HL-60/S4 treated with phorbol 12-myristate 13-acetate at 8.2 ng/mL for 4 days and 3 days (cell line): ENCODE results near the gene CYP17A1.
"Not testable (repeated sequence)": the region's sequence is repeated elsewhere in the genome, so short reads cannot be mapped to it uniquely, and the experiment has no call there.

Source experiments
- in situ Hi-C: fragments of 300-500 bp; cut with MboI; formaldehyde crosslinking; loops from 2 replicates; pipeline ENCODE4 v1.15.0; 2022; ENCODE audit warnings: low sequenced_read_pairs

The CYP17A1 gene, protein sequence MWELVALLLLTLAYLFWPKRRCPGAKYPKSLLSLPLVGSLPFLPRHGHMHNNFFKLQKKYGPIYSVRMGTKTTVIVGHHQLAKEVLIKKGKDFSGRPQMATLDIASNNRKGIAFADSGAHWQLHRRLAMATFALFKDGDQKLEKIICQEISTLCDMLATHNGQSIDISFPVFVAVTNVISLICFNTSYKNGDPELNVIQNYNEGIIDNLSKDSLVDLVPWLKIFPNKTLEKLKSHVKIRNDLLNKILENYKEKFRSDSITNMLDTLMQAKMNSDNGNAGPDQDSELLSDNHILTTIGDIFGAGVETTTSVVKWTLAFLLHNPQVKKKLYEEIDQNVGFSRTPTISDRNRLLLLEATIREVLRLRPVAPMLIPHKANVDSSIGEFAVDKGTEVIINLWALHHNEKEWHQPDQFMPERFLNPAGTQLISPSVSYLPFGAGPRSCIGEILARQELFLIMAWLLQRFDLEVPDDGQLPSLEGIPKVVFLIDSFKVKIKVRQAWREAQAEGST

DNA sequence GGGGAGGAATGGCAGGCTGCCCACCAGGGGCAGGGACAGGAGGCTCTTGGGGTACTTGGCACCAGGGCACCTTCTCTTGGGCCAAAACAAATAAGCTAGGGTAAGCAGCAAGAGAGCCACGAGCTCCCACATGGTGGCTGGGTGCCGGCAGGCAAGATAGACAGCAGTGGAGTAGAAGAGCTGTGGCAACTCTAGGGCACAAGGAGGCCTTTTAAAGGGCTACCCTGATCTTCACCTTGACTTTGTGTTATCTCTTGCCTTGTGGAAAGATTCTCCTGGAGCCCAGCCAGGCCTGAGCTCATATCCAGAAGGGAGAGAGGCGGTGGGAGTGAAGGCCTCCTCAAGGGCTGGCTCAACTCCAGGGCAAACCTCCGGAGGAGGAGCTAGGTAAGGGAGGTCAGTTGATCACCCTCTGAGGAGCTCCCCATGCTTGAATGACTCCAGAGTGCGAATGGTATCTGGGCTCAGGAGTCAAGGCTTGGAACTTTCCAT is at the start of gene CYP17A1:
CYP17A1 (minus strand) TSS at position 184 of the 492 bp plus-strand sequence; CDS start at position 132, 52 bp downstream.
- in situ Hi-C loops = loop anchor here (10.0 kb wide), 2 partner anchors 112 to 228 kb away; no protein-coding TSS in a partner anchor

DNA sequence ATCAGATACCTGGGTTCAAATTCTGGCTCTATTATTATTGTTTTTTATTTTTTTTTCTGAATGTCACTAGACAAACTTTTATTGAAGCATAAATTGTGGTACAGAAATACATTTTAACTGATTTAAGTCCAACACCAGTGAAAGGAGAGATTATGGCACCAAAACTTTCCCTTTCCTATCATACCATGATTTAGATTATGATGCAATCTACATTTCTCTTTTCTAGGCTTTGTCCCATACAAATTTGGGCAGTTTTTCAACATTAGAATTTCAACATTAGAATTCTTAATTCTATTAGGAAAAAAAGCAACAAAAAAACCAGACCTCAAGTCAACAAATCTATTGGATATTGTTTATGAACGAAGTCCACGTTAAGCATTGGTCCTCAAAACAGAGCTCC is 43.0 kb upstream of the CYP17A1 start:
- in situ Hi-C loops = no loop called here

DNA sequence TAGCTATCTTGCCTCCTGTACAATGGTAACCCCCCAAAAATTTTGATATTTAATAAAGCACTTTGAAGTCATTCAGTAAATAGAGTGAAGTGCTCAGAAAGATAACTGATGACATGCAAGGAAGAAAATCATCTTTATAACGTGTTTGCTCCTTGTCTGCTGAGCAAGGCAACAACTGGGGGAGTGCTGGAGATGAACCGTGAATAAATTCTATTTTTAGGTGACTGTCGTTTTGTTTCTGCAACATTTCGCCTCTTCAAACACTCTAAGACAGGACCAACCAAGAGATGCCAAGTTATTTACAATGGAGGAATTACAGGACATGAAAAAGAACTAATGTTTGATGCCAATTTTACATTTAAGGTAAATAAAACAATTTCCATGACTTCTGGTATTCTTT is 41.4 kb upstream of the CYP17A1 start:
- in situ Hi-C loops = no loop called here

DNA sequence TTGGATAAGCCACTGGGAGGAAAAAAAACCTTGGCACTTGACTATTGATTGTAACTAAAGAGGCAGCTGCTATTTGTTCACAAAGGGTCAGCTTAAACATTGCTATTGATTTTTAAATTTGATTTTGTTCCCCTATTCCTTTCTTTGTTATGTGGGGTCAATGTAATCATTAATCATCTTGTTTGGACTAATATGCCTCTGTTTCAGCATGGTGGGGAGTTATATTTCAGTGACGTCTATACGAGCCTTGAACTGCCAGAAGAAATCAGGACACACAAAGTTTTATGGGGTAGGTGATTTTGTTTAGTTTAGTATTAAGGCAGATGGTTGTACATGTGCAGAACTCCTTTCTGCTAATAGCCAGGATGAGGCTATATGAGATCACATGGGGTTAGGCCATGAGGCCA is 39.5 kb upstream of the CYP17A1 start:
- in situ Hi-C loops = no loop called here

DNA sequence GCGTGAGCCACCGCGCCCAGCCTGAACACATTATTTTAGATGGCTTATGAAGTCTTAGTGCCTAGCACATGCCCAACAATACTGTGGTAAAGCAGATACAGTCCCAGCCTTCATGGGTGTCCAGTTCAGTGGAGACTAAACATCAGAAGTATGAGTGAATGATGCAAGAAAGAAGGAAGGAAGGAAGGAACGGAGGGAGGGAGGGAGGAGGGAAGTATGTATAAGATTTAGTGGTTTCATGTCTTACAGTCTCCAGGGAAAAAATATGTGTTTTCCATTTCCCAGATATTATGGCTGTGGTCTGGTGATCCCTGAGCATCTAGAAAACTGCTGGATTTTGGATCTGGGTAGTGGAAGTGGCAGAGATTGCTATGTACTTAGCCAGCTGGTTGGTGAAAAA is 35.0 kb upstream of the CYP17A1 start:
- in situ Hi-C loops = no loop called here

DNA sequence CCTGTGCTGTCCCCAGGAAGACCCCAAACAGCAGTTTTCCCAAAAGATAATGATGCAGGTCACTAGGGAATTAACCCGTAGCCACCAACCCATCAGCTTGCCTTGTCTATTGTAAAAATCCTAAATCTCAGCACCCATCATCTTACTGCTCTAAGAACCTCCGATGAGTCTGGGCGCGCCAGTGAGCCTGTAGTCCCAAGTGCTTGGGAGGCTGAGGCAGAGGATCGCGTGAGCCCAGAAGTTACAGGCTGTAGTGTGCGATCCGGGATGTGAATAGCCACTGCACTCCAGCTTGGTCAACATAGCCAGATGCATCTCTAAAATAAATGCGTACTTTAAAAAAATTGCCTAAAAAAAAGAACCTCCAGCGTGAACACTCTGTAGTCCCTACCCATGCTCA is 33.0 kb upstream of the CYP17A1 start:
- in situ Hi-C loops = no loop called here

DNA sequence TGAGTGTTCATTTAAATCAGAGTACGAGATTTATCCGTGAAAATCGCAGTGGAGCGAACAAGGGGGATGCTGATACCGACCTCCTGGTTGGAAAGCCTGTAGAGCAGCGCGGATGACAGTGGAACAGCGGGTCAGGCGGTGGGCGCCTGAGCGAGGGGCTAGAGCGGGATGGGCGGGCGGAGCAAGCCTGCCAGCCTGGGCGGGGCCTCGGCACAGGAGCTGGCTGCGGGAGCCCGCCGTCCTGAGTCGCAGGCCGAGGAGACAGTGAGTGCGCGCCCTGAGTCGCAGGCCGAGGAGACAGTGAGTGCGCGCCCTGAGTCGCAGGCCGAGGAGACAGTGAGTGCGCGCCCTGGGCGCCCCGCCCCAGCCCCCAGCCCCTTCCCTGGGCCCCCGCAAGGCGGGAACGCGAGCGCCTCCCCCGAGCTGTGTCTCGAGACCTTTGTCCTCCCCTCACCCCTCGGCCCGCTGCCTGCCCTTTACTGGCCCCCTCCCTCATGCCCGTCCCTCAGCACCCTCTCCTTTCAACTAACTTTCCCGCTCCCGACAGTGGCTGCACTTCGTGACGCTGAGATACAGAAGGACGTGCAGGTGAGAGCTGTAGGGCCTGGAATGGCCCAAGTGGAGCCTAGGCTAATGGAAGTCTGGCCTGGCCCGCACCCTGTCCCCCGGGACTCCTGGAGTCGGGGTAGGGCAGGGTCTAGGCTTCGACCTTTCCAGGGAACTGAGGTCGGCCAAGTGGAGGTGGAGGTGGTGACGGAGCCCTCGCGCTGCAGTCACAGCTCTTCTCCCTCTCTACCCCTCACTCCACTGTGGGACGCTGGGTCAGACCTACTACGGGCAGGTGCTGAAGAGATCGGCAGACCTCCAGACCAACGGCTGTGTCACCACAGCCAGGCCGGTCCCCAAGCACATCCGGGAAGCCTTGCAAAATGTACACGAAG is 32.3 kb upstream of the CYP17A1 start, which contains the start of gene AS3MT:
AS3MT (plus strand) TSS at position 213 of the 941 bp plus-strand sequence; CDS start at position 336, 123 bp downstream.
- in situ Hi-C loops = no loop called here

DNA sequence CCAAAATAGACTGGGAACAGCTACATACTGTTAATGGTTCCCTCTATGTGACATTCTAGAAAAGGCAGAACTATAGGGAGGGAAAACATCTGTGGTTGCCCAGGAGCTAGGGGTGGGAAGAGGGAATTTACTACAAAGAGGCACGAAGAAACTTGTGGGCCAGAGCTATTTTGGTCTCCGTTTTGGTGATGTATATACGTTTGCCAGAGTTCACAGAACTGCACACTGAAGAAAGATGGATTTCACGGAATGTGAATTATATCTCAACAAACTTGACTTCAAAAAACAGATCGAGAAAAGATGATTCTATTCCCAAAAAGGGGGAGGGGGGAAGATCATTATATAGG is 31.7 kb upstream of the CYP17A1 start:
- in situ Hi-C loops = no loop called here

DNA sequence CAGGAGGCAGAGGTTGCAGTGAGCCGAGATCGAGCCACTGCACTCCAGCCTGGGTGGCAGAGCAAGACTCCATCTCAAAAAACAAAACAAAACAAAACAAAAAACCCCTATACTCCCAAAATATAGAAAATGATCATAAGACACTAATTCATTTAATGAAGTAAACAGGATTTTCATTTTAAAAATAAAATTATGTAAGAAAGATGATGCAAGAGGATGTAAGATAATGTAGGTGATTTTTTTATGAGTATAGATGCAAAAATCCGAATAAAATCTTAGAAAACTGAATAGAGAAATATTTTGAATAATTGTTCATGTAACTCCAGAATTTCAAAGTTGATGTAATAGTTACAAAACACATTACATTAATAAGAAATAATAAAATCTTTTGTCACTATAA is 28.4 kb upstream of the CYP17A1 start:
- in situ Hi-C loops = no loop called here

DNA sequence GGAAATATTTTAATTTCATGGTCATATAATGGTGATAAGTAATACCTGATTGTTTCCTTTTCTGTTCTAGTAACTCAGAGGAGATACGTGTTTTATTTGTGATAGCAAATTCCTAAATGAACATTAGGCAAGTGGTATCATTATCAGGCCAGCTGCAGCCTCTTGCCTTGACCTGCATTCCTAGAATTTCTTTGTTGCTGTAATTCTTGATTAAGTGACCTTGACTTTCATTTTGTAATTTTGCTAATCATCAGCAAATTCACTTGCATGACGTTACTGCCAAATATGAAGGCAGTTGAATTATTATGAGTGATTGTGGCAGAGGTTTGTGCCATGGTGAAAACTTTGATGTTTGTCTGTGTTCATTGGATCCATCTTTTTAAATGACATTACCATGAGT is 26.4 kb upstream of the CYP17A1 start:
- in situ Hi-C loops = no loop called here

DNA sequence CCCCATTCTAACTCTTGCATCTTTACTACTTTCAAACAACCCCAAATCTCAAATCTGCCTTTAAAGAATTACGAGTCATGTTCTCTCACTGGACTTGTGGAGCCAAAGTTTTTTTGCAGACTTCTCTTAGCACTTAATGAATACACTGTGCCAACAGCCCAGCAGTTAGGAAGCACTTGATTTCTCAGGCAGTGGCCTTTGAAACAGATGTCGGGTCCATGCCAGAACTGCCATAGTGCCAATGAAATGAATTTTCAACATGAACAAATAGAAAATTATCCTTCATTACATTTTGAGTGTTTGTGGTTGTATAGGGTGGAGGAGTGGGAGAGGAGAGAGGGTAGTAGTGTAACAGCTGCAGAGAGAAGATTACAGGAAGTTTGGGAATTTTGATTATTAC is 22.7 kb upstream of the CYP17A1 start:
- in situ Hi-C loops = no loop called here

DNA sequence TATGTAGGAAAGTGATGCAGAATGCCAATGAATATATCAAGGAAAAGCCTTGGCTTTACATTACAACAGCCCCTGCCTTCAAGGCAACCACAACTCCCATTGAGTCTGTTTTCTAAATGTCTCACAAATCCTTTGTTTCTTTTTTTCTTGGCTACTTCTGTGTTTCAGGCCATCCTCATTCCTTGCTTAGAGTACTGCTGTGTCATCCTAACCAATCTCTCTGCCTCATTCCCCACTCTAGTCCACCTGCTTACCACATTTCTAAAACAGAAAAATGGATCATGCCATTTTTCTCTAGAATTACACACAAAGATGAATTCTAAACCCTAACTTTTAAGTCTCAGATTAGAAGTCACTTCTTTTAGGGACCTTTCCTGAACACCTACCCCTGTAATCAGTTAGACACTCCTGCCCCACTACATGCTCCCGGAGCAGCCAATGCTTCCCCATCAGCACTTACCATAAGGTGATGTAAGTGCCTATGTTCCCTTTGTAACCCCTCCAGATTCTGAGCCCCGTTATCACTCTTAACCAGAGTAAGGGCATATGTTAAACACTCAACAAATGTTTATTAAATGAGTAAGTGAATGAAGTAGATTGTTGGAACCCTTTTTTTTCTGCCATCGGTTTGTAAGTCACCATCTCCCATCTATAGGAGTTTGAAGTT is 19.7 kb upstream of the CYP17A1 start:
- in situ Hi-C loops = no loop called here

DNA sequence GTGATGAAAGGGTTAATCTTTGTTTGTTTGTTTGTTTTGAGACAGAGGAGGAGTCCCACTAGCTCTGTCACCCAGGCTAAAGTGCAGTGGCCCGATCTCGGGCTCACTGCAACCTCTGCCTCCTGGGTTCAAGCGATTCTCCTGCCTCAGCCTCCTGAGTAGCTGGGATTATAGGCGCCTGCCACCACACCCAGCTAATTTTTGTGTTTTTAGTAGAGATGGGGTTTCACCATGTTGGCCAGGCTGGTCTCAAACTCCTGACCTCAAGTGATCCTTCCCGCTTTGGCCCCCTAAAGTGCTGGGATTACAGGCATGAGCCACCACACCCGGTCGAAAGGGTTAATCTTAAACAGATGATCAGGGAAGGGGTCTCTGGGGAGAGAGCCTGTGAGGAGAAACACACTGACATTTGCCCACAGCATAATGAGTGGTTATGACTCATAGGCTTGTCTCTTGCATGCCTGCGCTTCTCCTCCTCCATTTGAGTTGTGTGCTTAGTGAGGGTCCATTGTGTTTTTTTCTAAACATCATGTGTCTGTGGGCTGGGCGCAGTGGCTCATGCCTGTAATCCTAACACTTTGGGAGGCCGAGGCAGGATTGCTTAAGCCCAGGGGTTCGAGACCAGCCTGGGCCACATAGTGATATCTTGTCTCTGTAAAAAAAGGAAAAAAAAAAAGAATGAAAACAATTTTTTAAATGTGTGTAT is 18.7 kb upstream of the CYP17A1 start:
- in situ Hi-C loops = not testable (repeated sequence)

DNA sequence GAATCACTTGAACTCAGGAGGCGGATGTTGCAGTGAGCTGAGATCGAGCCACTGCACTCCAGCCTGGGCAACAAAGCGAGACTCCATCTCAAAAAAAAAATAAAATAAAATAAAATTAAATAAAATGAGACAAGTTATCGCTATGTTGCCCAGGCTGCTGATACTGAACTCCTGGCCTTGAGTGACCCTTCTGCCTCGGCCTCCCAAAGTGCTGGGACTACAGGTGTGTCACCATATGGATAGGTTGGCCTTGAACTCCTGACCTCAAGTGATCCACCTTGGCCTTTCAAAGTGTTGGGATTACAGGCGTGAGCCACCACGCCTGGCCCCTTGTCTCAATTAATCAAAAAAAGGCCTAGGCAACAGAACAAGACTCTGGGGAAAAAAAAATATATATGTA is 16.0 kb upstream of the CYP17A1 start:
- in situ Hi-C loops = not testable (repeated sequence)

DNA sequence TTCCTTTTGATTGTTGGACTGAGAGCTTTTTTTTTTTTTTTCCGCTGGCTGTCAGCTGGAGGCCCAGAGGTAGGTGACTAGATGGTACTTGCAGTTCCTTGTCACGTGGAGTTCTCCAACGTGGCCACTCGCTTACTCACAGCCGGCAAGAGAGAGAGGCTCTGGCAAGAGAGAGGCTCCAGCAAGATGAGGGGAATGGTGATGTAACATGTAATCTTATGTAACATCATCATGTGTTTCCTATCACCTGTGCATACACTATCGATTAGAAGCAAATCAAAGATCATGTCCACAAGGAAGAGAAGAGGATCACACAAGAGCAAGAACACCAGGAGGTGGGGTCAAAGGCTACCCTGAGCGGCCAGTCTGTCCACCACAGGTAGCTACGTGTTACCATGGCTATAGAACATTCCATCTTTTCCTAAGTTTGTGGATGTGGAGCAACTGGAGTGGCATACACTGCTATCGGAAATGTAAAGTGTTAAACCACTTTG is 12.9 kb upstream of the CYP17A1 start:
- in situ Hi-C loops = no loop called here

DNA sequence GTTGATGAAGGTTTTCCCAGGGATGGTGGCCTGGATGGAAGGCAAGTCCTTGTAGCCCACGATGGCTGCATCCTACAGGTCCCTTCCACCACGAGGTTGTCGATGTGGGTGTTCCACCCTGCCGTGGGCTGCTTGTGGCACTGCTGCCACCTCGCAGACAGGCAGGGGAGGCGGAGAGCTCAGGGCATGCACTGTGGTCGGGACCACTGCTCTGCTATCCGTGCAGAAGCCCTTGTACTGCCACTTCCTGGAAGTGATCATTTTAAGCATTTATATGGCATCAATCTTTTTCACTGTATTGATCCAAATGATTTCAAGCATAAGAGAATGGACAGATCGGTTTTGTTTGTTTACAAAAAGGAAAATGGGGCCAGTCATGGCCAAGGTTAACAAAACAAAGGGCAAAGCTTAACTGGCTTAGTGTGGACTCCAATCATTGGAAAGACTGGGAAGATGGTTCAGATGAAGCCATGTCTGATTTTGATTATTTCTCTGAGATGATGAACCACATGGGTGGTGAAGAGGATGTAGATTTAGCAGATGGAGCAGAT is 8.2 kb upstream of the CYP17A1 start:
- in situ Hi-C loops = no loop called here

DNA sequence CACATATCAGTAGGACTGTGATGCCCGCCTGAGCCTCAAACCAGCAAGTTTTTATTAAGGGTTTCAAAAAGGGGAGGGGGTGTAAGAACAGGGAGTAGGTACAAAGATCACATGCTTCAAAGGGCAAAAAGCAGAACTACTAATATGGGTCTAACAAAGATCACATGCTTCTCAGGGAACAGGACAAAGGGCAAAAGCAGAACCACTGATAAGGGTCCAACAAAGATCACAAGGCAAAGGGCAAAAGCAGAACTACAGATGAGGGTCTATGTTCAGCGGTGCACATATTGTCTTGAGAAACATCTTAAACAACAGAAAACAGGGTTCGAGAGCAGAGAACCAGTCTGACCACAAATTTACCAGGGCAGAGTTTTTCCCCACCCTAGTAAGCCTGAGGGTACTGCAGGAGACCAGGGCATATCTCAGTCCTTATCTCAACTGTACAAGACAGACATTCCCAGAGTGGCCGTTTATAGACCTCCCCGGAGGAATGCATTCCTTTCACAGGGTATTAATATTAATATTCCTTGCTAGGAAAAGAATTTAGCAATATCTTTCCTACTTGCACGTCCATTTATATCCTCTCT is 7.1 kb upstream of the CYP17A1 start:
- in situ Hi-C loops = not testable (repeated sequence)

DNA sequence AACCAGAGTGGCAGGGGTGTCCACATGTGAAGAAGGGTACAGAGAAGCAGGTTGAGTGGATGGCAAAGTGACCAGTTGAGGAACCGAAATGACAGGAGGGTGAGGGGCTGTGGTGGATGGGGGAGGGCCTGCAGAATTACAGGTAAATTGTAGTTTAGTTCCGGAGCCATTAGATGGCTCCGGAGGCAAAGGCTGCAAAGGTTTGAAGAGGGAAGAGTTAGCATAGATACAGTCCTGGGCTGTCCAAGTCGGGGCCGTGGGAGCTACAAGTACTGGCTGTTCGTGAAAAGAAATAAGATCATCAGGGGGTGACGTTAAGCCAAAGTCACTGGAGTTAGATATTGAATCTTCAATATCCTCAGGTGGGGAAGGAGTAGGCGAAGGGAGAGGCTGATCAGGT is 5.9 kb upstream of the CYP17A1 start:
- in situ Hi-C loops = not testable (repeated sequence)

DNA sequence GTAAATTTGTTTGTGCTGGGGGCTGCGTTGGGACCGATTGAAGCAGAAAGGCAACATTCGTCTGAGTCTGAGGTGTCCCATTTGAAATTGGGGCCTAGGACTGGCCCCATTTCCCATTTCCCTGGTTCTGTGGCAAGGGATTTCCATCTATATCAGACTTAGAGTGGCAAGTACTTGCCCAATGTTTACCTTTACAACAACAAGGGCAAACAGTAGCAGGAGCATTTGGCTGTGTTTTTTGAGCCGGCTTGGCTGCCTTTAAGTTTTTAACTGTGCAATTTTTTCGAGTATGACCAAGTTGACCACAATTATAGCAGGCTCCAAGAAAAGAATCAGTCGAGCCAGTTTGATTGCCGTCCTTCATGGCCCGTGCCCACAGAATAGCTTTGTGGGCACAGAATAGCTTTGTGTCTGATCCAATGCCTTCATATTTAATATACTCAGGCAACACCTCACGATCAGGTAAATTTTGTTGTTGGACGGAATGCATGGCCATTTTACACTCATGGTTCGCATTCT is 4.7 kb upstream of the CYP17A1 start:
- in situ Hi-C loops = no loop called here
